Fibroblast of mammary gland (primary cell): ENCODE measurements around the gene FRK.
"Not testable (repeated sequence)": the region's sequence is repeated elsewhere in the genome, so short reads cannot be mapped to it uniquely, and the experiment has no call there.

ENCODE experiments used
- DNase-seq: peaks from one replicate; pipeline ENCODE4 v3.0.0-alpha.2; 2010; ENCODE audit warnings: low read depth
- H3K4me3 ChIP-seq: 2 replicates; pipeline ENCODE4 v1.5.1; 2011; ENCODE audit warnings: low read depth, mild to moderate bottlenecking, low read length, moderate library complexity; ENCODE audit not compliant: control insufficient read depth
- CTCF ChIP-seq: conservative IDR thresholded peaks from 2 replicates; pipeline ENCODE4 v1.5.1; 2011; ENCODE audit warnings: low read depth, low read length, inconsistent platforms; ENCODE audit not compliant: control insufficient read depth, insufficient read depth

Gene FRK

GRCh38 chr6:116101790-116102189 lies 41.1 kb upstream of the FRK start:
- H3K4me3 ChIP-seq, result peak overlapping the region; percentile 64
- TF ChIP-seq CTCF, result no peak
- DNase-seq, result no peak

GRCh38 chr6:116101302-116101718 lies 40.6 kb upstream of the FRK start:
- DNase-seq, result no peak

GRCh38 chr6:116100419-116101301 lies 40.0 kb upstream of the FRK start, which contains the start of gene NT5DC1:
NT5DC1 (plus strand) TSS chr6:116100853; CDS start chr6:116100931, 78 bp downstream.
- DNase-seq, result peak; percentile 58
- TF ChIP-seq CTCF, result no peak
- peak within 1 kb of the TSS; percentile 64 for H3K4me3 ChIP-seq

More at GRCh38 chr6:116101302-116101718, 40.6 kb upstream of the FRK start:
- peak overlapping the region; percentile 64 for H3K4me3 ChIP-seq
- no peak for TF ChIP-seq CTCF

DNA sequence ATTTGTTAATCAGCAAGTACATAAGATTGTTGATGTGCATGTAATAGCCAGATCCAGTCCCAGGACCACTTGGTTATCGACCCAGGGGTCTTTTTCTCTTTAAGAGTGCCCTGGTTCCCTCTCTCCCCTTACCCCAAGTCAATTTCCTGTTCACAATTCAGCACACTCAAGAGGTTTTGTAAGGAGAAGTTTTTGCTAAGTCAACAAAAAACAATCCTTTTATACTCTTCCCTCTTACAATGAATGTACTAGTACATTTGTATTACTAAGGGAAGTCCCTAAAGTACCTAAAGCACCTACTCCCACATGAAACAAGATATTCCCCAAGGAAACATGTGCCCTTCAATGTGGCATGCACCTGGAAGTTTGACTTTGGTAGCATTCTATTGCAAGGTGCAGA lies 38.3 kb upstream of the FRK start:
- no peak for DNase-seq
- no peak for TF ChIP-seq CTCF
- no peak overlapping the region for H3K4me3 ChIP-seq

DNA sequence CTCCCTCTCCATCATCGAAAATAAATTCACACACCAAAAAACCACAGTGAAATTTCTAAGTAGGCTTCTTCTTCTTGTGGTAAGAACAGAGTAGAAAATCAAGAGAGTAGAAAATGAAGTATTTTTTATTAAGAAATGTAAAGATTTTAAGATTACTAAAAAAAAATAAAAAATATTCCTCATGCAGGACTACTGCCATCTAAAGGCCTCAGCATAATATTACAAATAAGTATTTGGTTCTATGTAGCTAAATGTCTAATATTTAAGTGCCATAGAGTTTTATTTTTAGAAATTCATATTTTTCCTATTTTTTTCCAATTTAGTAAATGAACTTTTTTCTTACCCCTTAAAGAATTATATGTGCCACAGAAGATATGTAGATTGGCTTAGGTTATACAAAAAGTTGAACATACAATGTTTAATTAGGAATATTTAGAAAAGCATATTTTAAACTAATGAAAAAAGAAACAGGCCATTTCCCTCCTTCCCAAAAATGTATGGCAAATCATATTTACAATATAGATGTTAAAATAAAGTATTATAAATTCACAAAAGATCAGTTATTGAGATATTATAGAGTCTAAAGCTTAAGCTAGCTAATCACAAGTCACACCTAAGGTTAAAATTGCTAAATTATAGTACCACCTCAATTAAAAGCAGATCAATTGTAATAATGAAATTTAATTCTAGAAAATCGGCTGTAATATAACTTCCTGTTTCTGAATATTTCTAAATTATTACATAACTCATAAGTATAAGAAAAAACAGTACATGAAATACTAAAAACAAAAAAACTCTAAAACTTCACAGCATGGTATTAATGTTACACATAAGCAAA lies 36.5 kb upstream of the FRK start:
- DNase-seq, result peak; percentile 38
- TF ChIP-seq CTCF, result peak; percentile 48
- H3K4me3 ChIP-seq, result no peak overlapping the region

DNA sequence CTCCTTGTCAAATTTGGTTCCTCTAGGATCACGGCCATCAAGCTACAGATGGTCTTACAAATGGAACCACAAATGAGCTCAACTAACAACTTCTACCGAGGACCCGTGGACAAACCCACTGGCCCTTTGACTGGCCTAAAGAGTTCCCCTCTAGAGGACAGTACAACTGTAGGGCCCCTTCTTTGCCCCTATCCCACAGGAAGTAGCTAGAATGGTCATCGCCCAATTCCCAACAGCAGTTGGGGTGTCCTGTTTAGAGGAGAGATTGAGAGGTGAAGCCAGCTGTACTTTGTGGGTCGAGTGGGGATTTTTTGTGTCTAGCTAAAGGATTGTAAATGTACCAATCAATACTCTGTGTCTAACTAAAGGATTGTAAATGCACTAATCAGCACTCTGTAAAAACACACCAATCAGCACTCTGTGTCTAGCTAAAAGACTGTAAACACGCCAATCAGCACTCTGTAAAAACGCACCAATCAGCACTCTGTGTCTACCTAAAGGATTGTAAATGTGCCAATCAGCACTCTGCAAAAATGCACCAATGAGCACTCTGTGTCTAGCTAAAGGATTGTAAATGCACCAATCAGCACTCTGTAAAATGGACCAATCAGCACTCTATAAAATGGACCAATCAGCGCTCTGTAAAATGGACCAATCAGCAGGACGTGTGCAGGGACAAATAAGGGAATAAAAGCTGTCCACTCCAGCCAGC lies 35.5 kb upstream of the FRK start:
- DNase-seq, H3K4me3 ChIP-seq: not testable (repeated sequence)
